Stimulated activated naive B cell treated with anti-CD40 and anti-IgM and Interleukin-4, amounts not matched to agents 10 μg/mL and 1 μg/mL and 100 μg/mL, for 72 hours (primary cell): ENCODE results near the gene STK32A.

Experiments used
- ATAC-seq, 2 donors: fragments of 150-1000 bp; cut with Tn5 transposase; replicated peaks; 2 replicates each; pipeline ENCODE4 v1.10.0; 2021; ENCODE audit warnings: moderate library complexity in 1 of 2
- DNase-seq: peaks from one replicate; pipeline ENCODE4 v3.0.0; 2021
- H3K27ac Mint-ChIP-seq: one replicate; pipeline ENCODE4 v1.8.0; 2022; ENCODE audit warnings: mild to moderate bottlenecking, mixed read lengths
- H3K27me3 Mint-ChIP-seq, 2 donors: one replicate each; pipeline ENCODE4 v1.8.0; 2022; ENCODE audit warnings: mixed read lengths in 2 of 2
- H3K36me3 Mint-ChIP-seq, 2 donors: one replicate each; pipeline ENCODE4 v1.8.0; 2022; ENCODE audit warnings: mixed read lengths in 2 of 2, mild to moderate bottlenecking in 1 of 2
- H3K4me1 Mint-ChIP-seq, 2 donors: one replicate each; pipeline ENCODE4 v1.8.0; 2022; ENCODE audit warnings: mixed read lengths in 2 of 2, mild to moderate bottlenecking in 1 of 2
- H3K4me3 Mint-ChIP-seq, 2 donors: one replicate each; pipeline ENCODE4 v1.8.0; 2022; ENCODE audit warnings: mild to moderate bottlenecking in 2 of 2, mixed read lengths in 2 of 2, moderate library complexity in 1 of 2
- H3K9me3 Mint-ChIP-seq, 2 donors: one replicate each; pipeline ENCODE4 v1.8.0; 2022; ENCODE audit warnings: mixed read lengths in 2 of 2, mild to moderate bottlenecking in 1 of 2

The STK32A gene

DNA sequence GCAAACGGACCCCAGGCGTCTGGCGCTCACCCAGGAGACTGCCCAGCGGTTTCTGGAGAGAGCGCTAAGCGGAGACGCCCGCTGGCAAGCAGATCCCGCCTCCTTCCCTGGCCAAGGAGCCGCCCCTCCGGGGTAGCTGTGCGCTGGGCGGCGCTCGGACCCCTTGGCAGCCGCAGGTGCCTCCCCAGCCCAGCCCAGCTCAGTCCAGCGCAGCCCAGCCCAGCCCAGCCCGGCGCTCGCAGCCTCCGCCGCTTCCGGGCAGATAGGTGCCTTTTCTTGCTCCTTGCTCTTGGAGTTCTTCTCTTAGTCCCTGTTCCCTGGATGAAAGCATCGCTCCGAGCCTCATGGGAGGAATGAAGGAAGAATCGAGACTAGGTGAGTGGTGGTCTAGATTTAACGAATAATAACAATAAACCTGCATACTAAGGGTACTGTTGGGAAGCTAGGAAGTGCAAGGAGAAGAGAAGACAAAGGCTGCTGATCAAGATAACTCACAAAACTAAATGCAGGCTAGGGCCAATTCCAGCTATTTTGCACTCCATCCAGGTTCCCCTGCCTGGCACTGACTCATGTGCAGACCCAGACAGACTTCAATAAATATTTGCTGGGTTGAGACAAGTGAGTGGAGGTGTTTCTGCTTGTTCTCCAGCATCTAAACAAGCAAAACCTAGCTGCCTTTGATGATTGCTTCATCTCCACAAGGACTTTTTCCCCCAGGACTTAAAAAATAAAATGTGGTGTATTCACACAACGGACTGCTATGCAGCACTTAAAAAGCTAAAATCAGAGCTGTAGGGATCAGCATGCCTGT, at the start of gene STK32A:
STK32A (plus strand) TSS at position 202 of the 811 bp plus-strand sequence. CDS start 4,609 bp downstream, outside the sequence.
- Mint-ChIP-seq H3K27me3 (peaks cover 34 to 52% of the 10 kb centered on the region in 2 donors), H3K4me3 (no peak within 1 kb of the TSS)

DNA sequence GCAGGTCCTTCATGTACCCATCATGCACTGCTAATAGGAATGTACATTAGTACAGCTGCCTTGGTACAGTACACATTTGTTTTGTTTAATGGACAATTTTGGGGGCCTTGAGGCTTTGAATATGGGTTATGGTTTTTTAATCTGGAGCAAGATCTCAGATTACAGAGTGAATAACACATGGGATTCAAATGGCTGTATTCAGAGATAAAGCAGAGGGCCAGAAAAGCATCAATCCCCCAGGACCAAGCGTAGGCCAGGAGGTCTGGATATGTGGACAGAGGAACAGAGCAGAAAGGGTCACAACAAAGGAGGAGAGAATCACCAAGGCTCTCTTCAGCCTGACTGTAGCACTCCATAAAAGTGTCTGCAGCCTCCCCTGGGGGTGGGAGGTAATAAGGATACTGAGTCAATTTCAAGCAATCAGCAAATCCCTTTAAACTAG, 47.7 kb upstream of the STK32A start:
- no peak for ATAC-seq
- H3K27me3 Mint-ChIP-seq = peaks cover 4 to 6% of the 10 kb centered on the region in 2 donors

More for the DNA sequence above, at the start of gene STK32A:
- H3K36me3 Mint-ChIP-seq = no peaks in the 10 kb centered on the region
- H3K27ac Mint-ChIP-seq = no peak within 1 kb of the TSS
- peaks cover 2 to 5% of the 10 kb centered on the region in 2 donors for H3K9me3 Mint-ChIP-seq
- ATAC-seq = no peak
- no peak for DNase-seq
- peaks cover 2 to 4% of the 10 kb centered on the region in 2 donors for H3K4me1 Mint-ChIP-seq

GRCh38 chr5:147188200-147189108, 46.4 kb upstream of the STK32A start:
- peaks cover 0 to 2% of the 10 kb centered on the region in 2 donors for H3K9me3 Mint-ChIP-seq
- H3K36me3 Mint-ChIP-seq = no peaks in the 10 kb centered on the region
- DNase-seq (peak; percentile 7), ATAC-seq (peak; percentile 56 to 59)
- H3K27ac Mint-ChIP-seq = no peak overlapping the region
- no peak overlapping the region for H3K4me3 Mint-ChIP-seq
- peaks cover 4 to 6% of the 10 kb centered on the region in 2 donors for H3K27me3 Mint-ChIP-seq
- peaks cover 1 to 5% of the 10 kb centered on the region in 2 donors for H3K4me1 Mint-ChIP-seq

More for the DNA sequence above, 47.7 kb upstream of the STK32A start:
- no peaks in the 10 kb centered on the region for H3K36me3 Mint-ChIP-seq
- H3K4me3 Mint-ChIP-seq = no peak overlapping the region
- DNase-seq = no peak
- H3K9me3 Mint-ChIP-seq = peaks cover 0 to 2% of the 10 kb centered on the region in 2 donors
- H3K4me1 Mint-ChIP-seq = peaks cover 1 to 5% of the 10 kb centered on the region in 2 donors
- no peak overlapping the region for H3K27ac Mint-ChIP-seq

- H3K9me3 Mint-ChIP-seq = peaks cover 0 to 2% of the 10 kb centered on the region in 2 donors
- DNase-seq (no peak), ATAC-seq (no peak)
- peaks cover 1 to 5% of the 10 kb centered on the region in 2 donors for H3K4me1 Mint-ChIP-seq
- H3K27me3 Mint-ChIP-seq = peaks cover 4 to 6% of the 10 kb centered on the region in 2 donors
- no peaks in the 10 kb centered on the region for H3K36me3 Mint-ChIP-seq
- H3K27ac Mint-ChIP-seq = no peak overlapping the region
- H3K4me3 Mint-ChIP-seq = no peak overlapping the region
These were observed 45.8 kb upstream of the STK32A start for GRCh38 chr5:147189109-147189424.

DNA sequence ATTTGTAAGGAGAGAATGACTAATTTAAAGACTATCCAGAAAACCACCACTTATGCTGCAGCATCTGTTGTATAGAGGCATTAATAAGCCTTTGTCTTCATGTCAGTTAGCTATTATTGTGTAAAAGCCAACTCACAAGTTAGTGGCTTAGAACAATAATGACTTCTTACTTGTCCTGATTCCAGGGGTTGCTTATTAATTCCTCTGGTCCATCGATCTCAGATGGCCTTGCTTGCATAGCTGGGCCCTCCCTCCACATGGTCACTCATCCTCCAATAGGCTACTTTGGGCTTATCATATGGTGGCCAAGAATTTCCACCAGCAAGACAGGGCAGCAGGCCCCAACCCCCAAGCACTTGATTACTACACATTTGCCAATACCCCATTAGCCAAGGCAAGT, 44.5 kb upstream of the STK32A start:
- H3K27me3 Mint-ChIP-seq = peaks cover 4 to 6% of the 10 kb centered on the region in 2 donors
- ATAC-seq = no peak
- no peaks in the 10 kb centered on the region for H3K36me3 Mint-ChIP-seq
- no peak overlapping the region for H3K4me3 Mint-ChIP-seq
- peaks cover 1 to 5% of the 10 kb centered on the region in 2 donors for H3K4me1 Mint-ChIP-seq
- no peak overlapping the region for H3K27ac Mint-ChIP-seq
- DNase-seq = no peak
- H3K9me3 Mint-ChIP-seq = peaks cover 0 to 1% of the 10 kb centered on the region in 2 donors

- Mint-ChIP-seq H3K4me1 (peaks cover 1 to 5% of the 10 kb centered on the region in 2 donors), H3K4me3 (no peak overlapping the region), H3K27me3 (peaks cover 4 to 6% of the 10 kb centered on the region in 2 donors), H3K27ac (no peak overlapping the region), H3K36me3 (no peaks in the 10 kb centered on the region), H3K9me3 (no peaks in the 10 kb centered on the region)
- no peak for DNase-seq
- ATAC-seq = no peak
These were observed 41.7 kb upstream of the STK32A start for GRCh38 chr5:147193123-147193522.

GRCh38 chr5:147200004-147200403, 34.8 kb upstream of the STK32A start:
- Mint-ChIP-seq H3K9me3 (peaks cover 0 to 5% of the 10 kb centered on the region in 2 donors), H3K36me3 (no peaks in the 10 kb centered on the region), H3K4me3 (no peak overlapping the region), H3K4me1 (no peaks in the 10 kb centered on the region), H3K27me3 (no peaks in the 10 kb centered on the region), H3K27ac (no peak overlapping the region)
- DNase-seq (no peak), ATAC-seq (no peak)

DNA sequence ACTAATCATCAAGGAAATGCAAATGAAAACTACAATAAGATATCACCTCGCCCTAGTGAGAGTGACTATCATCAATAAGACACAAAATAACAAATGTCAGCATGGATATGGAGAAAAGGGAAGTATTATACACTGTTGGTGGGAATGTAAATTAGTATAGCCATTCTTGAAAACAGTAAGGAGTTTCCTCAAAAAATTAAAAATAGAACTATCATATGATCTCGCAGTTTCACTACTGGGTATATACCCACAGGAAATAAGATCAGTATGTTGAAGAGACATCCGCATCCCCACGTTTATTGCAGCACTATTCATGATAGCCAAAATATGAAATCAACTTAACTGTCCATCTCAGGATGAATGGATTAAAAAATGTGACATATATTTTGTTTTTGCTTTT, 31.6 kb upstream of the STK32A start:
- no peak for DNase-seq
- Mint-ChIP-seq H3K4me1 (no peaks in the 10 kb centered on the region), H3K4me3 (no peak overlapping the region), H3K9me3 (peaks cover 0 to 5% of the 10 kb centered on the region in 2 donors), H3K27ac (no peak overlapping the region), H3K27me3 (no peaks in the 10 kb centered on the region), H3K36me3 (no peaks in the 10 kb centered on the region)
- ATAC-seq = no peak

GRCh38 chr5:147204576-147204975, 30.2 kb upstream of the STK32A start:
- DNase-seq (no peak), ATAC-seq (no peak)
- Mint-ChIP-seq H3K9me3 (peaks cover 0 to 5% of the 10 kb centered on the region in 2 donors), H3K4me1 (no peaks in the 10 kb centered on the region), H3K27me3 (no peaks in the 10 kb centered on the region), H3K4me3 (no peak overlapping the region), H3K36me3 (no peaks in the 10 kb centered on the region), H3K27ac (no peak overlapping the region)

GRCh38 chr5:147208134-147208533, 26.7 kb upstream of the STK32A start:
- Mint-ChIP-seq H3K4me1 (no peaks in the 10 kb centered on the region), H3K27me3 (no peaks in the 10 kb centered on the region), H3K27ac (no peak overlapping the region), H3K9me3 (peaks cover 0 to 5% of the 10 kb centered on the region in 2 donors), H3K4me3 (no peak overlapping the region), H3K36me3 (no peaks in the 10 kb centered on the region)
- ATAC-seq = no peak
- DNase-seq = no peak

DNA sequence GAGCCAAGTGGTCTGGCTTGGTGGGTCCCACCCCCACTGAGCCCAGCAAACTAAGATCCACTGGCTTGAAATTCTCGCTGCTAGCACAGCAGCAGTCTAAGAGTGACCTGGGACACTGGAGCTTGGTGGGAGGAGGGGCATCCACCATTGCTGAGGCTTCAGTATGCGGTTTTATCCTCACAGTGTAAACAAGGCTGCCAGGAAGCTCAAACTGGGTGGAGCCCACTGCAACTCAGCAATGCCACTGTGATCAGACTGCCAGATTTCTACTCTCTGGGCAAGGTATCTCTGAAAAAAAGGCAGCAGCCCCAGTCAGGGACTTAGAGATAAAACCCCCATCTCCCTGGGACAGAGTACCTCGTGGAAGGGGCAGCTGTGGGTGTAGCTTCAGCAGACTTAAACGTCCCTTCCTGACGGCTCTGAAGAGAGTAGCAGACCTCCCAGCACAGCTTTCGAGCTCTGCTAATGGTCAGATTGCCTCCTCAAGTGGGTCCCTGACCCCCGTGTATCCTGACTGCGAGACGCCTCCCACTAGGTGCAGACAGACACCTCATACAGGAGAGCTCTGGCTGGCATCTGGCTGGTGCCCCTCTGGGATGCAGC, 18.2 kb upstream of the STK32A start:
- ATAC-seq (no peak), DNase-seq (no peak)
- H3K36me3 Mint-ChIP-seq = no peaks in the 10 kb centered on the region
- no peaks in the 10 kb centered on the region for H3K27me3 Mint-ChIP-seq
- no peaks in the 10 kb centered on the region for H3K4me1 Mint-ChIP-seq
- peaks cover 3 to 8% of the 10 kb centered on the region in 2 donors for H3K9me3 Mint-ChIP-seq
- no peak overlapping the region for H3K4me3 Mint-ChIP-seq
- no peak overlapping the region for H3K27ac Mint-ChIP-seq

GRCh38 chr5:147223343-147223742, 11.5 kb upstream of the STK32A start:
- no peaks in the 10 kb centered on the region for H3K27me3 Mint-ChIP-seq
- no peaks in the 10 kb centered on the region for H3K36me3 Mint-ChIP-seq
- no peak overlapping the region for H3K27ac Mint-ChIP-seq
- ATAC-seq (no peak), DNase-seq (no peak)
- no peaks in the 10 kb centered on the region for H3K4me1 Mint-ChIP-seq
- H3K4me3 Mint-ChIP-seq = no peak overlapping the region
- peaks cover 8 to 12% of the 10 kb centered on the region in 2 donors for H3K9me3 Mint-ChIP-seq

- H3K27ac Mint-ChIP-seq = no peak overlapping the region
- DNase-seq (no peak), ATAC-seq (peak in 1 of 2 donors; percentile 33)
- H3K36me3 Mint-ChIP-seq = no peaks in the 10 kb centered on the region
- no peak overlapping the region for H3K4me3 Mint-ChIP-seq
- H3K9me3 Mint-ChIP-seq = peaks cover 4 to 9% of the 10 kb centered on the region in 2 donors
- no peaks in the 10 kb centered on the region for H3K4me1 Mint-ChIP-seq
- no peaks in the 10 kb centered on the region for H3K27me3 Mint-ChIP-seq
These were observed 10.7 kb upstream of the STK32A start for GRCh38 chr5:147223948-147224791.
